NAMALWA (cell line): ENCODE data around the gene METTL23.

Source experiments
- DNase-seq: peaks from one replicate; pipeline ENCODE4 v3.0.0-alpha.2; 2015; ENCODE audit warnings: low spot score

The METTL23 gene

GRCh38 chr17:76772842-76773525, 46.3 kb downstream of the METTL23 start:
- DNase-seq: no peak

GRCh38 chr17:76775021-76775600, 48.5 kb downstream of the METTL23 start:
- no peak for DNase-seq

GRCh38 chr17:76781056-76781982, 54.7 kb downstream of the METTL23 start:
- peak; percentile 26 for DNase-seq

- peak; percentile 56 for DNase-seq
These were observed 56.5 kb downstream of the METTL23 start for GRCh38 chr17:76783146-76783545.
